DND-41 (cell line): ENCODE results near the gene AKT1.

Source experiments
- EZH2 ChIP-seq: IDR thresholded peaks from 3 replicates; pipeline ENCODE4 v1.6.1; 2012; ENCODE audit warnings: borderline replicate concordance, low read depth, mild to moderate bottlenecking, moderate library complexity, low read length, inconsistent platforms; ENCODE audit not compliant: severe bottlenecking
- TF ChIP-seq, protein P1 (sequence below): IDR thresholded peaks from 2 replicates; pipeline ENCODE4 v1.5.1; 2012; ENCODE audit warnings: borderline replicate concordance, low read length, moderate library complexity, mild to moderate bottlenecking; ENCODE audit not compliant: poor library complexity, severe bottlenecking; ENCODE audit errors: extremely low read depth

DNA sequence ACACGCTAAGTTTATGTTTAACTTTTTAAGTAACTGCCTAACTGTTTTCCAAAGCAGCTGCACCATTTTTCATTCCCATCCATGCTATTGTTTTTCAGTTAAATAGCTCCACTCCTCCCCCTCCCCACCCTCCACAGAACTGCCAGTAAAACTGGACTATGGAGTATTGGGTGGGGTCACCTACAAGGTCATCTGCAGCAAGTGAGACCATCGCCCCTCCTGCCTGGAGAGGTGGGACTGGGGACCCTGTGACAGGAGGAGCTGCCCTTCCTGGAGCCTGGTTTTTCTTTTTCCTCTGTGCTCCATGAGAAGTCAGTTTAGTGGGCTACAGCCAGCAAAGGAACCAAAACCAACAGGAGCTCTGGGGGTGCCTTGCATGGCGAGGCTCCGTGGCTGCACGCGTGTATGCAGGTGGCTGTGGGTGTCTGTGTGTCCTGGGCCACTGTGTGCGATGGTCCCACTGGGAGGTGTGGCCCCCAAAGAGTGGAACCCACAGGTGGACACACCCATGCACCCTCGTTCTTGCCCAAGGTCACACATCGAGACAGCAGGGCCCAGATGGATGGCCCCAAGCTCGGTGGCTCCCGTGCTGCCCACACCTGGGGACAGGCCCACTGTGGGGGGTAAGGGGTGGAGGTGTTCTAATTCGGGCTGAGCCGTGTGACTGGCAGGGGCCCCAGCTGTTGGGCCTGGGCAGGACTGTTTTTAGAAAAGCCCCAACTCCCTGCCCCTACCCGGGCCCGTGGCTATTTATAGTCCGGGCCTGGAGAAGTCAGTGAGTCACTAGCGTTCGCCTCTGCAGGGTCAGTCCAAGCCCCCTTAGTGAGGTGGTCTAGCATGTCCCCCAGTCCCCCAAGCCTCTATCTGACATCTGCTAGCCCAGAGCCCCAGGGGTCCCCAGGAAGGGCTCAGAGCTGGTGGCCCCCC, 73.8 kb downstream of the AKT1 start:
- TF ChIP-seq, protein P1, sequence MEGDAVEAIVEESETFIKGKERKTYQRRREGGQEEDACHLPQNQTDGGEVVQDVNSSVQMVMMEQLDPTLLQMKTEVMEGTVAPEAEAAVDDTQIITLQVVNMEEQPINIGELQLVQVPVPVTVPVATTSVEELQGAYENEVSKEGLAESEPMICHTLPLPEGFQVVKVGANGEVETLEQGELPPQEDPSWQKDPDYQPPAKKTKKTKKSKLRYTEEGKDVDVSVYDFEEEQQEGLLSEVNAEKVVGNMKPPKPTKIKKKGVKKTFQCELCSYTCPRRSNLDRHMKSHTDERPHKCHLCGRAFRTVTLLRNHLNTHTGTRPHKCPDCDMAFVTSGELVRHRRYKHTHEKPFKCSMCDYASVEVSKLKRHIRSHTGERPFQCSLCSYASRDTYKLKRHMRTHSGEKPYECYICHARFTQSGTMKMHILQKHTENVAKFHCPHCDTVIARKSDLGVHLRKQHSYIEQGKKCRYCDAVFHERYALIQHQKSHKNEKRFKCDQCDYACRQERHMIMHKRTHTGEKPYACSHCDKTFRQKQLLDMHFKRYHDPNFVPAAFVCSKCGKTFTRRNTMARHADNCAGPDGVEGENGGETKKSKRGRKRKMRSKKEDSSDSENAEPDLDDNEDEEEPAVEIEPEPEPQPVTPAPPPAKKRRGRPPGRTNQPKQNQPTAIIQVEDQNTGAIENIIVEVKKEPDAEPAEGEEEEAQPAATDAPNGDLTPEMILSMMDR: no peak
- TF ChIP-seq EZH2: no peak
